Measurements from ENCODE around the gene ABCB11.
"Not testable (repeated sequence)": the region's sequence is repeated elsewhere in the genome, so short reads cannot be mapped to it uniquely, and the experiment has no call there.

The ABCB11 gene

GRCh38 chr2:169042856-169043255 is 11.7 kb upstream of the ABCB11 start:
- DNase-seq (ENCODE audit: low read depth), result no peak

DNA sequence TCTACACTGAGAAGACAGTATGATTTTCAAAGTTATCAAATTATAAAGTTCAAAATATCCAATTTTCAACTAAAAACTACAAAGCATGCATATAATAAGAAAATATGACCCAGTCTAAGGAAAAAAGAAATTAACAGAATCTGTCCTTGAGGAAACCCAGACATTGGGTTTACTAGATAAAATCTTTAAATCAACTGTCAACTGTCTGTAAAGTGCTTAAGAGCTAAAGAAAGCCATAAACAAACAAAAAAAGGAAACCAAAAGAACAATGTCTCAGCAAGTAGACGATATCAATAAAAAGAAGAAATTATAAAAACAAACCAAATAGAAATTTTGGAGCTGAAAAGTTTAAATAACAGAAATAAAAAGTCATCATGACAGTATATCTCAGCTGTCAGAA is 10.5 kb upstream of the ABCB11 start:
- DNase-seq (ENCODE audit: low read depth), result no peak

DNA sequence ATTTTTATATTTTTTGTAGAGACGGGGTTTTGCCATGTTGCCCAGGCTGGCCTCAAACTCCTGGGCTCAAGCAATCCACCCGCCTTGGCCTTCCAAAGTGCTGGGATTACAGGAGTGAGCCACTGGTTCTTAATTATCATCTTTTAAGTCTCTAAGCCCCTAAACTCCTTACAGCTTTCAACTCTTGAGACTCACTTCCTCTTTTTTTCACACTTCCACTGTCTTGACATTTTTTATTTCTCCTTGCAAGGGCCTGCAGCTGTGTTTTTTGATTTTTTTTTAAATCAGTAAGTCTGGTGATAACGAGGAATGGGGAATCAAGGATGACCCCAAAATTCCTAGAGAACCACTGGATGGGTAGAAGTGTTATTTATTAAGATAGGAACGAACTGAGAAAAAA is 8.6 kb upstream of the ABCB11 start:
- no peak for DNase-seq (ENCODE audit: low read depth)

DNA sequence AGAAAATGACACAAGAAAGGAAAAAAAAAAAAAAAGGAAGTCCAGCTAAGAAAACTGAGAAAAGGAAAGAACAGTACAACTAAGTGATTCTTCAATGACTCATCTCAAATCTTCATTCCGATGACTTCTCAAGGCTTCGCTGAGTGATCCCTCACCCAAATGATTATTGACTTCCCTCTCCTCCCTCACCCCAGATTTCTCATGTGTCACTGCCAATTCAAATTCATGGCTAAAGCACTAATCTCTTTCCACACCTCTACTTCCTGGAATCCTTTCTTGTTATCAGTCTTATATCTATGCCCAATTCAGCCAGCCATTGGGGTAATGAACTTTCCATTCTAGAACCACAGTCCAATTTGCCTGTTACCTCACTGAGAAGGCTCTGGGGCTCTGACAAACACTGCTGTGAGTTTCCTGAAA is 7.2 kb upstream of the ABCB11 start:
- no peak for DNase-seq (ENCODE audit: low read depth)

GRCh38 chr2:169036736-169037440 is 5.8 kb upstream of the ABCB11 start:
- no peak for DNase-seq (ENCODE audit: low read depth)

- no peak for DNase-seq (ENCODE audit: low read depth)
Observed at GRCh38 chr2:169035887-169036286, 4.8 kb upstream of the ABCB11 start.

DNA sequence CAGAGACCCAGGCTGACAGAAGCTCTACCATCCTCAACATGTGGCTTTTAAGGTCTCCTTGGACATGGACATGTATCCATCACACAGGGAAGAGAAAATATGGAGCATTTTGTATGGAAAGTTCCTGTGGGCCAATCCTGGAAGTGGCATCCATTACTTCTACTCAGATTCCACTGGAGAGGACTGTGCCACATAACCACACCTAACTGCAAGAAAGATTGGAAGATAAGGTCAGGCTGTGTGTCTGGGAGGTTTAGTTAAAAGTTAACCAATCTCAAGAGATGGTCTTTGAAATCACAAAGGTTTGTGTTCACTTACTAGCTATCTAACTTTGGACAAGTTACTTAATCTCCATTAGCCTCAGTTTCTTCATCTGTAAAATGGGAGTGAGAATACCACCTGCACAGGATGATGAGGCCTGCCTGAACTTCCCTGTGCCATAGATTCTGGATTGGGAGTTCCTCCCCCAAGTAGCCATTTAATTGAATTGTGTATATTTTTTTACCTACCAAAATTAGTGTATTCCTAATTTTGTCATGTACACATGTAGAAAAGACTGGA is 3.9 kb upstream of the ABCB11 start:
- no peak for DNase-seq (ENCODE audit: low read depth)

DNA sequence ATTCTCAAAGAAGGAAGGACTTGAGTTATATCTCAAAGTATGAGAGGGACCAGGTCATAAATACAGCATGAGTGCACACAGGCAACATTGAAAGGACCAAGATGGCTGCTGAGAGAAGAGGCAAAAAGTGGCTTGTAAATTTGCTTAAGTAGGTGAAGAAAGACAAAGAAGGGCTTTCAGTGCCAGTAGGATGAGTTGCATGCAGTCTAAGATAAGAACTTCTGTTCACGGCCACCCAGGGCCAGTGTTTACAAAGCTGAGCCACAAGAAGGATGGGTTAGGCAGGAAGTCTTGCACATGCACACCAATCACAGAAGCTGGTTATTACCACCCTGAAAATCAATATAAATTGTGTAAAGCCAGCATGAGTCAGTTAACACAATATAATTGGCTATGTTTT is 3.1 kb upstream of the ABCB11 start:
- no peak for DNase-seq (ENCODE audit: low read depth)

DNA sequence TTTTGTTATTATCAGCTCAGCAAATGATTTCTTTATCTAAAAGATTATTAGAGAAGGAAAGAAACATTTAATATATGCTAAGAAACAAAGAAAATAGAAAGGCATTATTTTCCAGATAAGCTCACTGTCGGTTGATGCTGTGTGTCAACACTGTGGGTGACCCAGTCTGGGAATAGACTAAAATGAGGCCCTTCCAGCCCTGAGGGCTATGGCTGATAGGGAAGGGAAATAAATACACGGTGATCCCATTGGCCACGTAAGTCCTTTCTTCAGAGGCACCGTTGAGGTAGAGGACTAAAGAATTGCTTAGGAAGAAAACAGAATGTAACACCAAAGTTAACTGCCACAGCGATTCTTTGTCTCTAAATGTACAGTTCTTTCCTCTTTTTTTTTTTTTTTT is 1.8 kb downstream of the ABCB11 start:
- no peak for DNase-seq (ENCODE audit: low read depth)

DNA sequence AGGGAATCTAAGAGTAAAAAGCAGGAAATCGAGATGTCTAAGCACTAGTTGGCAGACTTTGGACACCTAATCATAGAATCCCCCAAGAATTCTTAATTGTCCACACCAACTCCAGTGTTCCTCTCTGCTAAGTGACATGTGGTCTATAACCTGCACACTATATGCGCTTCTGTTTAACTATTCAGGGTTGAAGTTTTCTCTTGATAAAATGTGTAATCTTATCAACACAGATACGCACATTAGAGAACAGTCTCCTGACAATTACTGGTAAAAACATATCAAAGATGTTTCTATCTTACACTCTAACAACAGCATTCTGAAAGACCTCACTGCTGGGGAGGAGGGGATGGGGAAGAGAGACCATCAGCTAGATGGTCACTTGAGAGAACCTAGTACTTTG is 3.9 kb downstream of the ABCB11 start:
- DNase-seq (ENCODE audit: low read depth), result no peak

DNA sequence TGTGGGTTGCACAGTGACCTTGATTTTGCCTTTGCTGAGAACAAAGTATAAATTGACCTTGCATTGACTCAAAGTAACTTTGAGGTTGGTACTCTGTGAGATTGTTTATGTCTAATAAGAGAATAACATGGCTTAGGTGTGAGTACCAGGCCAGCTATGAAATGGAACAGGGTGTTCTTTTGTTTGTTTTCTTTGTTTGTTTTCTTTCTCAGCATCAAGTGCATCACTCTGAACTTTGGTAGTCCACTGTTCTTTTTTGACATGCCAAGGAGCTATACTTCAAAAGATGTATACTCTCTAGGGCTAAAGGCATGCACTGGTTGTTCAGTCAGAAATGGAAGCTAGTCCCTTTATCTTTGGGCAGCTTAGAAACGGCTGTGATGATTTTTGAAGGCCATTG is 5.1 kb downstream of the ABCB11 start:
- DNase-seq (ENCODE audit: low read depth), result no peak

DNA sequence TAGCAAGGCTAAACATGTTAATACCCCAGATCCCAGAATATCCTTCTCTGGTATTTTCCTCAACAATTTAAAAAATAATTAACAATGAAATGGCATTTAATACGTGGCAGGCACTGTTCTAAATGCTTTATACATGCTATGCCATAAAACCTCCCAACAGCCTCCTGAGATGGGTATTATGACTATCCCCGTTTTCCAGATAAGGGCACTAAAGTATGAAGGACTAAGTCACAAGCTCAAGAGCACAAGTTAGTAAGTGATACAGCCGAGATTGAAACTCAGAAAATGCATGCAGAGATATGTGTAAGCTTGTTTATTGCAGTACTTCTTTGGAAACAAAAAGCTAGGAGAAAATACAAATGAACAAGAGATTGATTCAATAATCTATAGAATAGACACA is 8.0 kb downstream of the ABCB11 start:
- no peak for DNase-seq (ENCODE audit: low read depth)

DNA sequence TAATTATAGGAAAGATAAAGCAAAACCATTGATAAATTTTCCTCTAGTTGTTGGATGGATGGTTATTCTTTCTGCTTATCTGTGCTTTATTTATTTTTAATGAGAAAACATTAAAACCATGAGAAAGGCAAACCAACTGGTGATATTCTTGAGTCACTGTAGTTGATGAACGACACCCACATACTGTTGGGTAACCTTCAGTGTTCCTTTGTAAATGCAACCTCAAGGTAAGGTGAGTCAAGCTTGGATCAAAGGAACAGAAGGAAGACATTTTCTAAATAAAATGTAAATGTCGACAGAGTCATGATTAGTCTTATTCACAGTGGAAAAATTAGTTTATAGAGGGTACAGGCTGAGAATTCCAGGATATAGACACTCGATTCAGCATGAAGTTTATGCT is 12.7 kb downstream of the ABCB11 start:
- no peak for DNase-seq (ENCODE audit: low read depth)

GRCh38 chr2:169015943-169016342 is 15.2 kb downstream of the ABCB11 start:
- DNase-seq (ENCODE audit: low read depth), result no peak

DNA sequence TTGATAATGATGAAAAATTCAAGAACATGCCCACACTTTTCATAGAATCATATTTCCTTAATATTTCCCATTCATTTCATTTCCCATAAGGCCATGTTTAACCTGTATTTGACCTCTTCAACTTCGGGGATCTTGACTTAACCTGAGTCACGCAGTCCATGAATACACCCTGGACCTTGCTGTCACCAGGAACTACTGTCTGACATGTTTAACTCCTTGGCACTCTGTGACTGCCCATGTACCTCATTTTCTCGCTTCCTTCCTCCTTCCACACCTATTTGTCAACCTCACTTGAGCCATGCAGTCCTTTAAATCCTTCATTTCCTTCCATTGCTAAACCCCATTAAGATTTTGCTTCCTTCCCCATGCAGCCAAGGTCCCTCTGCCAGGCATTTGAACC is 16.3 kb downstream of the ABCB11 start:
- no peak for DNase-seq (ENCODE audit: low read depth)

DNA sequence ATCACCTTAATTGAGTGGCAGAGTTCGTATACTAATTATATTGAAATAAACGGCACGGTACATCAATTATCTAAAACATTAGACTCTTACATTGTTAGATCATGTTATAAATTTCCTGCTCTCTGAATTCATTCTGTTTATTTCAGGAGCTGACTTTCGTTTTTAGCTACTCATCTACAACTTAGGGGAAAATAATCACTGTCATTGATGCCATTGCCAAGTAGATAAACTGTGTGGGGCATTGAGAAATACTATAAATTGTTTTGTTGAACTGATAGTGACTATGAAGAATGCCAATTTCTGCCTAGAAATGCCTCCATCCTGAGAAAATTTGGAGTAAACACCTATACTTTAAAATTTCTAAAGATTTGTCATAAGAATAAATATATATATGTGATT is 17.5 kb downstream of the ABCB11 start:
- DNase-seq (ENCODE audit: low read depth), result no peak

DNA sequence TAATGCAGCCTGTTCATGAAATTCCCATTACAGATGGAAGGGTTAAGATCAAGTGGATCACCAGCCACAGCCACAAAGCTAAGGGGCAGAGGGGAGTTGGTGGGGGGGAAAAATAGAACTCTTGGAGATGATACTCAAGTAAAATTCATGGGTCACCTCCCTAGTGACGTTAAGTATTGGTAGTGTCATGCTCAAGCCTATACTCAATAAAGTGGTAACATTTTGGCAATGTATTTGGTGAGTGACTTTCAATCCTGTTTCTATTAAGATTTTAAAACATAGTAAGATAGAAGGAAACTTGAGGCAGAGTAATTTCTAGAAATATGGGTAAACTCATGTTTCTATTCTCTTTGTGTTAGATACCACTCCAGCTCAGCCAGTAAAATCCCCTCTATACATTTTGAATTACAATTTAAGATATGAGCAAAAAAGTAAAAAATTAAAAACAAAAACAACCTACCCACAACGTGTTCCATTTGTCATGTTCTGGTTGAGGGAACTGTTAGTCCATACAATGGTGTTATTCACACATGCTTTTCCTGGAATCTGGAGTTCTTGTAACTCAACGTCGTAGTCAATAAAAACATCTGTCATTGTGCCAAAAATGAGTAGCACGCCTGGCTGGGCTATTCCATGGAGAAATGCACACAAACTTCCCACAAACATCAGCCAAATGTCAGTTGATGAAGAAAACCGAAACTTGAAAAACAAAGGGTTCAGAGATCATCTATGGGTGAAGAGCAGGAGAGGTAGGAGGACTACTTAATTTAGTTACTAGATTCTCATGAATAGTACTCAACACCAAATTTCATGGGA is 18.1 kb downstream of the ABCB11 start:
- no peak for DNase-seq (ENCODE audit: low read depth)

DNA sequence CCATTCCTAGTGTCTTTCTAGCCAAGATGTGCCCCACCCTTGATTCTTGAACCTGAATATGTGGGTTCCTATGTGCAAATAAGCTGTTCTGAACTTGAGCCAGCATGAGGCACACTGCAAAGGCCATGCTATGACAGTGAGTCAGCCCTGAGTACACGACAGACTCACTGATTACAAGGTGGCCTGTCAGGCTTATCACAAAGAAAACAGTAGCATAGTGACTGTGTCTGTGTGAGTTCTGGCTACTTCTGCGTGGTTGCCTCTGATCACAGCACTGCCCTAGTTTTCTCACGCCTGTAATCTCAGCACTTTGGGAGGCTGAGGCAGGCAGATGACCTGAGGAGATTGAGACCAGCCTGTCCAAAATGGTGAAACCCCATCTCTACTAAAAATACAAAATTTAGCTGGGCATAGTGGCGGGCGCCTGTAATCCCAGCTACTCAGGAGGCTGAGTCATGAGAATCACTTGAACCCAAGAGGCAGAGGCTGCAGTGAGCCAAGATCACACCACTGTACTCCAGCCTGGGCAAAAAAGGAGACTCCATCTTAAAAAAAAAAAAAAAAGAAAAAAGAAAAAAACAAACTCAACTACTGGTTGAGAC is 18.8 kb downstream of the ABCB11 start:
- DNase-seq (ENCODE audit: low read depth), result not testable (repeated sequence)

DNA sequence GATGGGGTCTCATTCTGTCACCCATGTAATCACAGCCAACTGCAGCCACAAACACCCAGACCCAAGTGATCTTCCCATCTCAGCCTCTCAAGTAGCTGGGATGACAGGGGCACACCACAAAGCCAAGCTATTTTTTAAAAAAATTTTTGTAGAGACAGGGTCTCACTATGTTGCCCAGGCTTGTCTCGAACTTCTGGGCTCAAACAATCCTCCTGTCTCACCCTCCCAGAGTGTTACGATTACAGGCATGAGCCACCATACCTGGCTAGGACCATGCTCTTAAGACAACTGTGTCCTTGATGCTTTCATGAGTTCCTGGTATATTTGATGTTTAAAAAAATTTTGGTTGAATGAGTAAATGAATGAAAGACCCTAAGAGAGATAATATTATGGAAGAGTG is 19.4 kb downstream of the ABCB11 start:
- DNase-seq (ENCODE audit: low read depth), result no peak

GRCh38 chr2:169010633-169011460 is 20.3 kb downstream of the ABCB11 start:
- no peak for DNase-seq (ENCODE audit: low read depth)

- no peak for DNase-seq (ENCODE audit: low read depth)
Observed at GRCh38 chr2:169009865-169010579, 21.1 kb downstream of the ABCB11 start.

All from stimulated activated CD4-positive, alpha-beta T cell treated with anti-CD3 and anti-CD28 coated beads, Interleukin-2, amount 100 ng/mL, for 4 hours (primary cell).